GM18511 (cell line): Measurements from ENCODE around the gene SPECC1.

Experiments used
- ATAC-seq: cut with Tn5 transposase; IDR thresholded peaks from one replicate; pipeline ENCODE4 v1.9.1; 2021; ENCODE audit warnings: mild to moderate bottlenecking, moderate library complexity; ENCODE audit not compliant: unreplicated experiment

SPECC1 gene

GRCh38 chr17:20121359-20122253 lies 112.4 kb downstream of the SPECC1 start:
- no peak for ATAC-seq

GRCh38 chr17:20122254-20122879 lies 113.2 kb downstream of the SPECC1 start:
- no peak for ATAC-seq

- ATAC-seq, result no peak
Observed at GRCh38 chr17:20123209-20123608, 114.0 kb downstream of the SPECC1 start.

GRCh38 chr17:20125724-20126123 lies 116.6 kb downstream of the SPECC1 start:
- no peak for ATAC-seq

- no peak for ATAC-seq
Observed at GRCh38 chr17:20127360-20128035, 118.3 kb downstream of the SPECC1 start.

GRCh38 chr17:20128036-20128667 lies 119.0 kb downstream of the SPECC1 start:
- ATAC-seq, result no peak

- no peak for ATAC-seq
Observed at GRCh38 chr17:20133517-20133916, 124.4 kb downstream of the SPECC1 start.

GRCh38 chr17:20141198-20141972 lies 132.2 kb downstream of the SPECC1 start:
- no peak for ATAC-seq

GRCh38 chr17:20142268-20142667 lies 133.1 kb downstream of the SPECC1 start:
- ATAC-seq, result no peak

GRCh38 chr17:20143740-20144139 lies 134.6 kb downstream of the SPECC1 start:
- ATAC-seq, result no peak

GRCh38 chr17:20145567-20145966 lies 136.4 kb downstream of the SPECC1 start:
- no peak for ATAC-seq

- ATAC-seq, result no peak
Observed at GRCh38 chr17:20149251-20149650, 140.1 kb downstream of the SPECC1 start.

GRCh38 chr17:20151174-20151573 lies 142.0 kb downstream of the SPECC1 start:
- no peak for ATAC-seq

- ATAC-seq, result no peak
Observed at GRCh38 chr17:20153231-20153630, 144.1 kb downstream of the SPECC1 start.

GRCh38 chr17:20154286-20155000 lies 145.3 kb downstream of the SPECC1 start:
- no peak for ATAC-seq

GRCh38 chr17:20155258-20156195 lies 146.4 kb downstream of the SPECC1 start:
- ATAC-seq, result peak; percentile 95

GRCh38 chr17:20156196-20157000 lies 147.2 kb downstream of the SPECC1 start:
- peak; percentile 32 for ATAC-seq

GRCh38 chr17:20157001-20157310 lies 147.8 kb downstream of the SPECC1 start:
- ATAC-seq, result no peak
